DOHH2 (cell line): ENCODE measurements around the gene WWOX.

Experiments used
- H3F3A ChIP-seq: fragments of 200-600 bp; sonication (generic), shearing (Covaris generic); 2 replicates; pipeline ENCODE4 v1.6.0; 2016; ENCODE audit warnings: antibody characterized with exemption, mild to moderate bottlenecking; ENCODE audit not compliant: control insufficient read depth, insufficient read depth
- H3K27ac ChIP-seq: fragments of 200-600 bp; sonication (generic); 2 replicates; pipeline ENCODE4 v1.5.1; 2014; ENCODE audit warnings: low read depth, mild to moderate bottlenecking, low read length, moderate library complexity
- H3K27me3 ChIP-seq: fragments of 200-600 bp; sonication (generic); 2 replicates; pipeline ENCODE4 v1.6.1; 2014; ENCODE audit warnings: mild to moderate bottlenecking, low read length, mixed read lengths; ENCODE audit not compliant: control insufficient read depth
- H3K36me3 ChIP-seq: fragments of 200-600 bp; sonication (generic); 2 replicates; pipeline ENCODE4 v1.6.1; 2014; ENCODE audit warnings: mild to moderate bottlenecking, low read length, moderate library complexity, mixed read lengths; ENCODE audit not compliant: control insufficient read depth
- H3K4me1 ChIP-seq: fragments of 200-600 bp; sonication (generic); 2 replicates; pipeline ENCODE4 v1.6.1; 2014; ENCODE audit warnings: mild to moderate bottlenecking, low read length, mixed read lengths; ENCODE audit not compliant: control insufficient read depth
- H3K4me2 ChIP-seq: fragments of 200-600 bp; sonication (generic); 2 replicates; pipeline ENCODE4 v1.6.0; 2014; ENCODE audit warnings: mild to moderate bottlenecking, low read length, moderate library complexity
- H3K4me3 ChIP-seq: fragments of 200-600 bp; sonication (generic); 2 replicates; pipeline ENCODE4 v1.5.1; 2014; ENCODE audit warnings: mild to moderate bottlenecking, low read length, mixed read lengths
- H3K79me2 ChIP-seq: fragments of 200-600 bp; sonication (generic); 2 replicates; pipeline ENCODE4 v1.6.1; 2014; ENCODE audit warnings: mild to moderate bottlenecking, low read length, mixed read lengths; ENCODE audit not compliant: control insufficient read depth
- H3K9me2 ChIP-seq: fragments of 200-600 bp; sonication (generic); replicated peaks from 2 replicates; pipeline ENCODE4 v1.6.1; 2014; ENCODE audit warnings: mild to moderate bottlenecking, low read length, mixed read lengths; ENCODE audit not compliant: control insufficient read depth
- H3K9me3 ChIP-seq: fragments of 200-600 bp; sonication (generic); 2 replicates; pipeline ENCODE4 v1.6.1; 2014; ENCODE audit warnings: antibody characterized with exemption, low read length, mixed read lengths; ENCODE audit not compliant: control insufficient read depth, insufficient read depth
- H4K20me1 ChIP-seq: fragments of 200-600 bp; sonication (generic); 2 replicates; pipeline ENCODE4 v1.6.0; 2014; ENCODE audit warnings: low read depth, mild to moderate bottlenecking, antibody characterized with exemption, low read length, moderate library complexity; ENCODE audit not compliant: control insufficient read depth, insufficient read depth
- EZH2phosphoT487 ChIP-seq: fragments of 200-600 bp; sonication (generic); IDR thresholded peaks from 2 replicates; pipeline ENCODE4 v1.6.1; 2017; ENCODE audit warnings: borderline replicate concordance, mild to moderate bottlenecking, antibody characterized with exemption, low read length, moderate library complexity, mixed read lengths
- TF ChIP-seq, protein P1 (sequence below): fragments of 200-600 bp; sonication (generic); IDR thresholded peaks from one replicate; pipeline ENCODE4 v1.5.1; 2014; ENCODE audit warnings: antibody characterized with exemption, mild to moderate bottlenecking, low read depth, low read length; ENCODE audit not compliant: poor library complexity, severe bottlenecking

Gene WWOX

DNA sequence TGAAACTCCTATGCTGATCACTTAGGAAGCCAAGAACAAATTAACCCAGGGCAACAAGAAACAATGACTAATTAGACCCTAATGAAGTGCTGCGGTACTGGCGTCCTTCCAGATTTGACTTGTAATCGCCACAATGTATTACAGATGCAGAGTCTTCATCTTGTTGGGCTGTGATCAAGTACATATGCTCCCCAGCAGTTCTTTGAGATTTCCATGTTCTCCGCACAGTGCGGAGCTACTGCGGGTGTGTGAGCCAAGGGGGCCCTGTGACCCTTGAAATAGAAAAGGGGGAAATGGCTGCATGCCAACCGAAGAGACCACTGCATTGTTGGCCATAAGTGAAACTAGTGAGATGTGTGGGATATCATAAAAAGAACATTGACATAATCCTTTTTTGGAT is 1031.2 kb downstream of the WWOX start:
- TF ChIP-seq, protein P1, sequence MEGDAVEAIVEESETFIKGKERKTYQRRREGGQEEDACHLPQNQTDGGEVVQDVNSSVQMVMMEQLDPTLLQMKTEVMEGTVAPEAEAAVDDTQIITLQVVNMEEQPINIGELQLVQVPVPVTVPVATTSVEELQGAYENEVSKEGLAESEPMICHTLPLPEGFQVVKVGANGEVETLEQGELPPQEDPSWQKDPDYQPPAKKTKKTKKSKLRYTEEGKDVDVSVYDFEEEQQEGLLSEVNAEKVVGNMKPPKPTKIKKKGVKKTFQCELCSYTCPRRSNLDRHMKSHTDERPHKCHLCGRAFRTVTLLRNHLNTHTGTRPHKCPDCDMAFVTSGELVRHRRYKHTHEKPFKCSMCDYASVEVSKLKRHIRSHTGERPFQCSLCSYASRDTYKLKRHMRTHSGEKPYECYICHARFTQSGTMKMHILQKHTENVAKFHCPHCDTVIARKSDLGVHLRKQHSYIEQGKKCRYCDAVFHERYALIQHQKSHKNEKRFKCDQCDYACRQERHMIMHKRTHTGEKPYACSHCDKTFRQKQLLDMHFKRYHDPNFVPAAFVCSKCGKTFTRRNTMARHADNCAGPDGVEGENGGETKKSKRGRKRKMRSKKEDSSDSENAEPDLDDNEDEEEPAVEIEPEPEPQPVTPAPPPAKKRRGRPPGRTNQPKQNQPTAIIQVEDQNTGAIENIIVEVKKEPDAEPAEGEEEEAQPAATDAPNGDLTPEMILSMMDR: no peak
- TF ChIP-seq EZH2phosphoT487: no peak

DNA sequence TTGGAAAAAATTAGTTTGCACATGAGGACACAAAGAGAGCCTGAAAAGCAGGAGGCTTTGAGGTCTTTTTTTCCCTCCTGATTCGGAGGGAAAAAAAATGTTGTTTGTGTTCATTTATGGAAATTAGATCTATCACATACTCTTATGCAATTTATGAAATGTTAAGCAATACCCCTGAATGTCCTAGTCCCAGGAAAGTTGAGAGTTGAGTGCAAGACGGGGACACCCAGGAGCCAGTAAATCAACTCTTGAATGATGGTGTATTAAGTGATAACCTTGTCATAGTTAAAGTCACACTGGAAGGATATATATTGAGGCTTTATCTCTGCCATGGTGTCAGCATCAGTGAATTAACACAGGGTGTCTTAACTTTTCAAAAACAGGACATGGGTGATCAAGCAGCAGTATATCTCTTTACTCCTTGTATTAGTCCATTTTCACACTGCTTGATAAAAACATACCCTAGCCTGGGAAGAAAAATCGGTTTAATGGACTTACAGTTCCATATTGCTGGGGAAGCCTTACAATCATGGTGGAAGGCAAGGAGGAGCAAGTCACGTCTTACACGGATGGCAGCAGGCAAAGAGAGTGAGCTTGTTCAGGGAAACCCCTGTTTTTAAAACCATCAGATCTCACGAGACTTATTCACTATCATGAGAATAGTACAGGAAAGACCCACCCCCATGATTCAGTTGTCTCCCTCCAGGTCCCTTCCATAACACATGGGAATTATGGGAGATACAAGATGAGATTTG is 1032.0 kb downstream of the WWOX start:
- no peaks in the 10 kb centered on the region for H3F3A ChIP-seq
- no peaks in the 10 kb centered on the region for H3K4me1 ChIP-seq
- H3K4me2 ChIP-seq: no peak overlapping the region
- H3K36me3 ChIP-seq: no peaks in the 10 kb centered on the region
- no peak overlapping the region for H3K4me3 ChIP-seq
- no peaks in the 10 kb centered on the region for H3K9me3 ChIP-seq
- no peaks in the 10 kb centered on the region for H4K20me1 ChIP-seq
- no peak for TF ChIP-seq EZH2phosphoT487
- TF ChIP-seq, protein P1: no peak
- no peaks in the 10 kb centered on the region for H3K27me3 ChIP-seq
- H3K79me2 ChIP-seq: no peaks in the 10 kb centered on the region
- H3K9me2 ChIP-seq: no peaks in the 10 kb centered on the region
- H3K27ac ChIP-seq: no peak overlapping the region

More for the DNA sequence above, 1031.2 kb downstream of the WWOX start:
- Histone ChIP-seq H3K36me3 (no peaks in the 10 kb centered on the region), H4K20me1 (no peaks in the 10 kb centered on the region), H3K4me2 (no peak overlapping the region), H3K27ac (no peak overlapping the region), H3K27me3 (no peaks in the 10 kb centered on the region), H3K9me2 (no peaks in the 10 kb centered on the region), H3K9me3 (no peaks in the 10 kb centered on the region), H3K79me2 (no peaks in the 10 kb centered on the region), H3K4me1 (no peaks in the 10 kb centered on the region), H3K4me3 (no peak overlapping the region), H3F3A (no peaks in the 10 kb centered on the region)

- Histone ChIP-seq H3K79me2 (no peaks in the 10 kb centered on the region), H3K9me3 (no peaks in the 10 kb centered on the region), H3K9me2 (no peaks in the 10 kb centered on the region), H3F3A (no peaks in the 10 kb centered on the region), H3K4me2 (no peak overlapping the region), H3K27ac (no peak overlapping the region), H4K20me1 (no peaks in the 10 kb centered on the region), H3K4me3 (no peak overlapping the region), H3K4me1 (no peaks in the 10 kb centered on the region), H3K36me3 (no peaks in the 10 kb centered on the region), H3K27me3 (0 out of 2 replicates have a peak, but pooled peaks cover 2% of the 10 kb centered on the region)
- TF ChIP-seq, protein P1: no peak
- TF ChIP-seq EZH2phosphoT487: no peak
Observed at GRCh38 chr16:79132701-79133100, 1033.2 kb downstream of the WWOX start.
